Measurements from ENCODE around the gene MYL9. TPM values are rescaled to one million over a fixed set of nuclear protein-coding genes. Genes with fewer than 3 reads are reported as not detected.

Gene MYL9
- total RNA-seq, 2 donors from 2014 or later: 558 to 602 TPM

DNA sequence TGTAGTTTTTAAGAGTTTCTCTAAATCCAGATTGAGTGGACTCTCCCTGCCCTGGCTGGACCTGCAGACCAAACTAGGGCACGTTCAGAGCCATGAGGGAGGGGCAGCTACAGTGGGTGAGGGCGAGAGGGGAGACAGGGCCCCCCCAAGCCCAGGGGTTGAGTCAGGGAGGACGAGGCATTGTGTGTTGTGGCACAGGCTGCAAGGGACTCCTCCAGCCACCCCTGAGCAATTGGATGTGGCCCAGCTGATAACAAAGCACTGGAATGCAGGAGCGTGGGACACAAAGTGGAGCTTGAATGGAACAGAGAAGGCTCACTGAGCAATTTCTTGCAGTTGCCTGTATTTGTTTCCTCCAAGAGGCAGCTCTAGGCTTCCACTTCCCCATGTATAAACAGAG lies 43.5 kb upstream of the MYL9 start:
- TF ChIP-seq, protein P1, sequence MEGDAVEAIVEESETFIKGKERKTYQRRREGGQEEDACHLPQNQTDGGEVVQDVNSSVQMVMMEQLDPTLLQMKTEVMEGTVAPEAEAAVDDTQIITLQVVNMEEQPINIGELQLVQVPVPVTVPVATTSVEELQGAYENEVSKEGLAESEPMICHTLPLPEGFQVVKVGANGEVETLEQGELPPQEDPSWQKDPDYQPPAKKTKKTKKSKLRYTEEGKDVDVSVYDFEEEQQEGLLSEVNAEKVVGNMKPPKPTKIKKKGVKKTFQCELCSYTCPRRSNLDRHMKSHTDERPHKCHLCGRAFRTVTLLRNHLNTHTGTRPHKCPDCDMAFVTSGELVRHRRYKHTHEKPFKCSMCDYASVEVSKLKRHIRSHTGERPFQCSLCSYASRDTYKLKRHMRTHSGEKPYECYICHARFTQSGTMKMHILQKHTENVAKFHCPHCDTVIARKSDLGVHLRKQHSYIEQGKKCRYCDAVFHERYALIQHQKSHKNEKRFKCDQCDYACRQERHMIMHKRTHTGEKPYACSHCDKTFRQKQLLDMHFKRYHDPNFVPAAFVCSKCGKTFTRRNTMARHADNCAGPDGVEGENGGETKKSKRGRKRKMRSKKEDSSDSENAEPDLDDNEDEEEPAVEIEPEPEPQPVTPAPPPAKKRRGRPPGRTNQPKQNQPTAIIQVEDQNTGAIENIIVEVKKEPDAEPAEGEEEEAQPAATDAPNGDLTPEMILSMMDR (IDR thresholded peaks at IDR 0.05): no peak
- H3K36me3 ChIP-seq: peaks cover 65% of the 10 kb centered on the region
- DNase-seq (ENCODE audit: low spot score): no peak

DNA sequence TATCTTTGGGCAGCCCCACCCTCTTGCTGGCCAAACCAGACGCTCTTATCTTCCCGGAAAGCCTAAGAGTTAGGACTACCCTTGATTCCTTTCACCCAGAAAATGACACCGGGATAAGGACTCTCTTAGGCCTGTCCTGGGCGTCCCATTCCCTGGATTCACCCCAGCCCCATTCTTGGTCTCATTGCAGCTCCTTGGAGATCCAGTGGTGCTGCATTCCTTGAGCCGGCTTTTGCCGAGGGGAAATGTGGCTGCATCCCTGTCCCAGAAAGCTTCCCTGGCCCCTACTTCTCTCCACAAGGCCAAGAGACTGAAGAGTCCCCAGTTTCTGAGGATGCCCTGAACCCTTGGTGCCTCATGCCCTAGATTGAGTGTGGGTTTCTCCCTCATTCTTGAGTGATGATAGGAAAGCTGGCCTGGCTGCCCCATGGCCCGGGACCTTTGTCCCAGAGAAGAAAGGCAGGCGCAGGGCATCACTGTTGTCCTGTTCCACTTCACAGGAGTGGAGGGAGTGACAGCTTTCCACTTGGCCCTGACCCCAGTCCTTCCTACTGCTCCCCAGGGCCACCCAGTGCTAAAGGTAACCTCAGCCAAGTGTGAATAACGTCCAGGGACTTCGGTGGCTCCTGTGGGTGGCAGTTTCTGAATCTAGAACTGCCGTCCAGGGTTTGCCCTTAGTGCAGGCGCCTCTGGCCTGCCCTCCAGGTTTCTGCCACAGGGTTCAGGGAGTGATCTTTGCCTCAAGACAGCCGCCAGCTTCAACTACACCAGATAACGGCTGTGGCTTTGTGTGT lies 42.7 kb upstream of the MYL9 start:
- Histone ChIP-seq H3K36me3 (peaks cover 71% of the 10 kb centered on the region), H3K27me3 (no peaks in the 10 kb centered on the region), H3K27ac (peak overlapping the region; percentile 52 to 73), H3K4me3 (no peak overlapping the region), H3K9me3 (no peaks in the 10 kb centered on the region), H3K4me1 (peaks cover 0 to 59% of the 10 kb centered on the region in 2 donors)
- TF ChIP-seq, protein P1 (IDR thresholded peaks at IDR 0.05): no peak
- peak; percentile 67 for DNase-seq (ENCODE audit: low spot score)

More for the DNA sequence above, 43.5 kb upstream of the MYL9 start:
- Histone ChIP-seq H3K4me3 (no peak overlapping the region), H3K4me1 (peaks cover 0 to 66% of the 10 kb centered on the region in 2 donors), H3K9me3 (no peaks in the 10 kb centered on the region), H3K27me3 (no peaks in the 10 kb centered on the region), H3K27ac (peak overlapping the region; percentile 52 to 73)

DNA sequence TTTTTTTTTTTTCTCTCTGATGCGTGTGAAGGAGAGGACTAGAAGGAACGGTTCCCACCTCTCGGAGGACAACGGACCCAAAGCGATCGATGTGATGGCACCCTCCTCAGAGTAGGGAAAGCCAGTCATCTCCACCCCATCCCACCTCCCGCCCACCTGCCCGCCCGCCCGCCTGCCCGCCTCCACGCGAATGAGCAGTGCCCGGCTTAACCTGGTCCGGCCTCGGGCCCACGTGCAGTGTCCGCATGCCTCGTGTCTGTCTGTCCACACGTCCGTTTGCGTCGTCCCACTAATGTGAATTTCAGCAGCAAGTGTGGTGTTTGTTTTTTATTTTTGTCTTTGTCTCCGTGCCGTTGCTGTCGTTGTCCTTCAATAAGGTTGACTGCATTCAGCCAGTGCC lies 42.1 kb upstream of the MYL9 start:
- H3K36me3 ChIP-seq: peaks cover 77% of the 10 kb centered on the region
- no peak overlapping the region for H3K4me3 ChIP-seq
- H3K27ac ChIP-seq: peak overlapping the region; percentile 52 to 73
- TF ChIP-seq, protein P1 (IDR thresholded peaks at IDR 0.05): no peak
- no peak for DNase-seq (ENCODE audit: low spot score)
- H3K4me1 ChIP-seq: peaks cover 0 to 52% of the 10 kb centered on the region in 2 donors
- H3K9me3 ChIP-seq: no peaks in the 10 kb centered on the region
- no peaks in the 10 kb centered on the region for H3K27me3 ChIP-seq

DNA sequence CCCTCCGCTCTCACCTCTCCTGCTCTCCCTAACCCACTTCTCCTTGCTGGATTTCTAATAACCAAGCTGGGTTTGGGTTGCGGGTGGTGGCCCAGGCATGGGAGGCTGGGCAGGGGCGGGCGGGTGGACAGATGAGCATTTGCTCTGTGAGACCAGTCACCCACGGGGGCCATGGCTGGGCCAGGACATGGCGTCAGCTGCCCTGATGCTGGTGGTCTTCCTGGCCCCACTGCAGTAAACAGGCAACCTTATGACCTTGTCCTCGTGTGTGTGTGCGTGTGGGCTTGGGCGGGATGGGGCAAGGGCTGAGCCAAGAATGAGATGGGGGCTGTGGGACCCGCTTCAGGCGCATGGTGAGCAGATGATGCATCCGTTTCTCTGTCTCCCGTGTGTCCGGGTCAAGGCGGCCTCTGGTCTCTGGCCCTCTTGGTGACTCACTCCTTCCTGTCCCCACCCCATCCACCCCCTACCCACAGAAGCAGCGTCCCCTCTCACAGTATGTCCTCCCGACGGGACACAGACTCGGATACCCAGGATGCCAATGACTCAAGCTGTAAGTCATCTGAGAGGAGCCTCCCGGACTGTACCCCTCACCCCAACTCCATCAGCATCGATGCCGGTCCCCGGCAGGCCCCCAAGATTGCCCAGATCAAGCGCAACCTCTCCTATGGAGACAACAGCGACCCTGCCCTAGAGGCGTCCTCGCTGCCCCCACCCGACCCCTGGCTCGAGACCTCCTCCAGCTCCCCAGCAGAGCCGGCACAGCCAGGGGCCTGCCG lies 41.4 kb upstream of the MYL9 start:
- no peaks in the 10 kb centered on the region for H3K9me3 ChIP-seq
- peak overlapping the region; percentile 52 to 73 for H3K27ac ChIP-seq
- peaks cover 0 to 48% of the 10 kb centered on the region in 2 donors for H3K4me1 ChIP-seq
- H3K27me3 ChIP-seq: no peaks in the 10 kb centered on the region
- H3K4me3 ChIP-seq: no peak overlapping the region
- TF ChIP-seq, protein P1 (IDR thresholded peaks at IDR 0.05): no peak
- DNase-seq (ENCODE audit: low spot score): no peak
- H3K36me3 ChIP-seq: peaks cover 84% of the 10 kb centered on the region

DNA sequence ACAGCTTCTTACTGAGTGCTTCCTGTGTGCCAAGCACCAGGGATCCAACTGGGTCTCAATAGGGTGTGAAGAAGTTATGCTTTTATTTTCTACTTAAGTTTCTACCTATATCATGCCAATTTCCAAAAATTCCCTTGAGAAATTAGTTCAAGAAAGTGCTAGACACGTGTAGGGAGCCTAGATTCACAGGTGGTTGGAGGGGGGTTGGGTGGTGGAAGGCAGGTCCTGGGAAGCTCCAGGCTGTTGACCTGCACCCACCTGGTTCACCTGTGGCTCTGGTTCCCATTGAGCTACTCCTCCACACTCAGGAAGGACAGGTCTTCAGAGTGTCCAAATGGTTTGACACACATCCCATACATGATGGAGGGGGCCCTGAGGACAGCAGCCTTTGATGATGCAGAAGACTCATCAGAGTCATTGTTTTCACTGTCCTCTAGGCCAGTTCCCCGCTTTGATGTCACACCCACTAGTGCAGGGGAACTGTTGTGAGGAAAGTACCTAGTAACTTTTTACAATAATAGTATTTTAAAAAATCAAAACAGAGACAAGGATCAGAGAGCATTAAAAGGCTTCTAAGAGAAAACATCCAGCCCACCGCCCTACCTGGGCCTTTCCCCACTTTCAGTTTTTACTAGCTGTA lies 39.8 kb upstream of the MYL9 start:
- DNase-seq (ENCODE audit: low spot score): no peak
- no peaks in the 10 kb centered on the region for H3K9me3 ChIP-seq
- H3K4me1 ChIP-seq: peaks cover 0 to 34% of the 10 kb centered on the region in 2 donors
- peaks cover 92% of the 10 kb centered on the region for H3K36me3 ChIP-seq
- no peak overlapping the region for H3K4me3 ChIP-seq
- TF ChIP-seq, protein P1 (IDR thresholded peaks at IDR 0.05): no peak
- no peaks in the 10 kb centered on the region for H3K27me3 ChIP-seq
- H3K27ac ChIP-seq: no peak overlapping the region
